Measurements from ENCODE around the gene ASPSCR1. TPM values are rescaled to one million over a fixed set of nuclear protein-coding genes. Genes with fewer than 3 reads are reported as not detected.

The ASPSCR1 gene
- total RNA-seq, 2 donors from 2014 or later = 38.1 to 40.1 TPM

DNA sequence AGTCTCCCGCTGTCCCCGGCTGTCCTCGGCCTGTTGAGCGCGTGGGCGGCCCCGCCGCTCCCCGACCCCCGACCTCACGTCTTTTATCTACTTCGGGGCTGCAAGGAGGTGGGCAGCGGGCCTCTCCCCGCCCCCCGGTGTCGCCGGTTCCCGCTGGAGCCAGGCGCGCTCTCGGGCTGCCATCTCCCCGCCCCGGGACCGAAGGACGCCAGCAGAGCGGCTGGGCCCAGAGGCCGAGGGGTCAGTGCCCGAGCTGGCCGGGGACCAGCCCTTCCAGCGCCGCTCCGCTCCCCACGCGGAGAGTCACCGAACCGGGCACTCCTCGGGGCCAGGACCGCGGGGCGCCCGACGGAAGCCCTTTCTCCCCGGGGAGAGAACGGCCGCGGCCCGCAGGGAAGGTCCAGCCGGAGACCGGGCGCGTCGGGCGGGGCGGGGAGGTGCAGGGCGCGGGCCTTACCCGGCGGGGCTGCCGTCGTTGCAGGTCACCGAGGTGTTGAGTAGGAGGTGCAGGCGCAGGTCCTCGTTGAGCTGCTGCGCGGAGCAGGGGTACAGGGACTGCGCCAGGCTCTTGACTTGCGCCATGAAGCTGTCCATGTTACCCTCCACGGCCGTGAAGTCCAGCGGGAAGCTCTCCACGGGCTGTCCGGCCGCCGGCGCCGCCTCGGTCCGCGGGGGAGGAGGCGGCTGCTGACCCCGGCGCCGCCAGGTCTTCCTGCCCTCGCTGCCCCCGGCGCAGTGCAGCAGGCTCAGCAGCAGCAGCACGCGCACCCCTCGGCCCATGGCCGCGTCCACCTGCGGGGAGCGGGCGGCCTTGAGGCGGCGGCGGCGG lies 17.1 kb upstream of the ASPSCR1 start:
- H3K4me3 Mint-ChIP-seq = no peak overlapping the region

DNA sequence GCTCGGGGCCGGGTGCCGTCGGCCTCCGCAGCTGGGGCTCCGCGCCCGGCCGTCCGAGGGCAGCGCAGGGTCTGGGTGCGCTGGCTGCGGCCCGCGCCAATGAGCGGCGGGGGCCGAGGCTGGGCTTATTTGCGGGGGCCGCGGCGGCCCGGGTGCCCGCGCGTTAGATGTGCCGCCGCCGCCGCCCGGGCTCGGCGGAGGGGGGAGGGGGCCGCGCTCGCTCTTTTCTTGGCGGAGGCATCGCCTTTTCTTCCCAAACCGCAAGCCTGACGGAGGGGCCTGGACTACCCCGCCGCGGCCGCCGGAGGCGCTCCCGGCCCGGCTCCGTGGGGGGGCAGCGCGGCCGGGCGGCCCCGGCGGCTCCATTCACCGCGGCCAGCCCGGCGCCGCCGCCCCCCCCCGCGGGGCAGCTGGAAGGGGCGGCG lies 16.3 kb upstream of the ASPSCR1 start, which contains the start of gene NOTUM:
Gene NOTUM (minus strand): TSS at position 101 of the 425 bp plus-strand sequence. CDS start 278 bp downstream, outside the sequence.
- Mint-ChIP-seq H3K27me3 (peaks cover 11% of the 10 kb centered on the region), H3K4me3 (no peak within 1 kb of the TSS), H3K27ac (no peak within 1 kb of the TSS), H3K36me3 (ENCODE audit: low read depth) (no peaks in the 10 kb centered on the region), H3K4me1 (peaks cover 2% of the 10 kb centered on the region)
- no peak for DNase-seq
- no peaks in the 10 kb centered on the region for H3K9me3 ChIP-seq (ENCODE audit: control insufficient read depth, low read length, poor library complexity, severe bottlenecking)
- no peak for ATAC-seq

More for the DNA sequence above, 17.1 kb upstream of the ASPSCR1 start:
- peaks cover 11% of the 10 kb centered on the region for H3K27me3 Mint-ChIP-seq
- no peaks in the 10 kb centered on the region for H3K9me3 ChIP-seq (ENCODE audit: control insufficient read depth, low read length, poor library complexity, severe bottlenecking)
- no peak for ATAC-seq
- H3K4me1 Mint-ChIP-seq = peaks cover 2% of the 10 kb centered on the region
- H3K27ac Mint-ChIP-seq = no peak overlapping the region
- no peak for DNase-seq
- no peaks in the 10 kb centered on the region for H3K36me3 Mint-ChIP-seq (ENCODE audit: low read depth)

DNA sequence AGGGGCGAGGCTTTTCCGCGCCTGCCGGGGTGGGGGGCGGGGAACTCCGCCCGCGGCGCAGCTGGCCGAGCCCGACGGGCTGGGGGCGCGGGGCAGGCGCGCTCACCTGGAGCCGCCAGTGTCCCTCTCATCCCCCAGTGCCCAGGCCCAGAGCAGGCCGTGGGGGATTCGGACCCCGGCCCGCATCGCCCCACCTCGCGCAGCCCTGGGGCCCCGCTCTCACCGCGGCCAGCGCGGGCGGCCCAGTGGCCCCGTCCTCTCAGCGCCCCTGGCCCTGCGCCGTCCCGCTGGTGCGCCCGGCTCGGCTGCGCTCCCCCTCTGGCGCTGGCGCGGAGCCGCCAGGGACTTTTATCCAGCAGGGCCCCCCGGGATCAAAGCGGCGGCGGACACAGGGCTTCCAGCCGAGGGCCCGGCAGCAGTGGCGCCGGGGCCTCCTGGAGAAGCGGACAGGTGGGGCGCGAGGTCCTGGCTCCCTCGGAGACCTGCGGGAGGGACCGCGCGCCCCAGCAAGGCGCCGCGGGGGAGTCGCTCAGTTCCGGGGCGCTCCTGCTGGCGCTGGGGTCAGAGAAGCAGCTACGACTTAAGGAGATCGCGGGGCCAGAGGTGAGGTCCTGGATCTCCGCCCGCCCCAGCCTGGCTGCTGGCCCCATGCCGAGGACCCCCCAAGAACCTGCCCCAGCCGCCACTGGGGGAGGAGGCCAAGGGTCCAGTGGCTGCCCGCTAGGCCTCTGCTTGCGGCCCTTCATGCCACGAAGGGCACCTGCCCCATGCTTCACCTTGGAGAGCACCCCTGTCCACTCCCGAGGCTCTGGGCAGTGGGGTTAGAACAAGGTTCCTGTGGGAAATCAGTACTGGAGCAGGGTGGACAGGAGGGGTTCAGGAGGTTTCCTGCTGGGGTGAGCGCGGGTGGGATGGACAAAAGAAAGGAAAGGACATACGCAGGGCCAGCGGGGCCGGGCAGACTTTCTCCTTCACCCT lies 15.6 kb upstream of the ASPSCR1 start:
- no peak overlapping the region for H3K27ac Mint-ChIP-seq
- no peaks in the 10 kb centered on the region for H3K36me3 Mint-ChIP-seq (ENCODE audit: low read depth)
- H3K27me3 Mint-ChIP-seq = peaks cover 11% of the 10 kb centered on the region
- H3K4me3 Mint-ChIP-seq = peak overlapping the region; percentile 52
- H3K4me1 Mint-ChIP-seq = peaks cover 2% of the 10 kb centered on the region
- no peaks in the 10 kb centered on the region for H3K9me3 ChIP-seq (ENCODE audit: control insufficient read depth, low read length, poor library complexity, severe bottlenecking)
- DNase-seq (no peak), ATAC-seq (no peak)

DNA sequence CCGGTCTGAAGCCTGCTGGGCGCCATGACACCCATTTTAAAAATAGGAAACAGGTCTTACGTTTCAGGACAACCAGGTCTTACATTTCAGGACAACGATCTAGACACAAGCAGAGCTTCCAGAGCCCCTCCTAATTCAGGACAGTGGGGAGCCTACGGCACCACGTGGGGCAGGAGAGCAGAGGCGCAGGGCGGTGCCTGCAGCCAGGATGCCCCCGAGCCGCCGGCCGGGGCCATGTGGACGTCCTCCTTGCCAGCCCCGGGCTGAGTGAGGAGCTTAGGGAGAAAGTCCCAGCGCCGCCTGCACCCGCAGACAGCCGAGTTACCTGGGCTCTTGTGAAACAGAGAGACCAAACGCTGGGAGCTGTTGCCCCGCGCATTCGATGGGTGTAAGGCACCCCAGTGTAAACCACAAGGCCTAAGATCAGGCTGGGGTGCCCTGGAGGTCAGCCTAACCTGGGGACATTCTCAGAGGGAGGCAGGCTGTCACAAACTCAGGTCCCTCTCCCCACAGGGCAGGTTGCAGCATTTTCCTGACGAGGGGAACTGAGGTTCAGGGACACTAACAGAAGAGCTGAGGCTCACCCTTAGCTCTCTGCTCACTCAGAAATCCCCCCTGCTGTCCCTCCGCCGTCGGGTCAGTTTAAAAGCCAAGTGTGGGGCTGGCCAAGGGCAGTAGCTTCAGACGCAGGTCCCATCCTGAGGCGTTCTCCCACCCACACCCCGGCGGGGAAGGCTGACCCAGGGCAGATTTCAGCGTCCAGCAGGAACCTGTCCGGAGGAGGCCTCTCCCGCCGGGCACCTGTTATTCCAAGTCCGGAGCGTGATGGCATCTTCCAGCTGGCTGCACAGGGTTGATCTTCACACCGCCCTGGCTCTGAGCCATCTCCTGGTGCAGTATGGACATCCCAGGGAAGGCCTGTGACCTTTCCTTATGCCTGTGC lies 14.7 kb upstream of the ASPSCR1 start:
- no peaks in the 10 kb centered on the region for H3K9me3 ChIP-seq (ENCODE audit: control insufficient read depth, low read length, poor library complexity, severe bottlenecking)
- ATAC-seq (no peak), DNase-seq (no peak)
- Mint-ChIP-seq H3K4me1 (peaks cover 2% of the 10 kb centered on the region), H3K27me3 (peaks cover 11% of the 10 kb centered on the region), H3K4me3 (peak overlapping the region; percentile 52), H3K36me3 (ENCODE audit: low read depth) (no peaks in the 10 kb centered on the region), H3K27ac (no peak overlapping the region)

DNA sequence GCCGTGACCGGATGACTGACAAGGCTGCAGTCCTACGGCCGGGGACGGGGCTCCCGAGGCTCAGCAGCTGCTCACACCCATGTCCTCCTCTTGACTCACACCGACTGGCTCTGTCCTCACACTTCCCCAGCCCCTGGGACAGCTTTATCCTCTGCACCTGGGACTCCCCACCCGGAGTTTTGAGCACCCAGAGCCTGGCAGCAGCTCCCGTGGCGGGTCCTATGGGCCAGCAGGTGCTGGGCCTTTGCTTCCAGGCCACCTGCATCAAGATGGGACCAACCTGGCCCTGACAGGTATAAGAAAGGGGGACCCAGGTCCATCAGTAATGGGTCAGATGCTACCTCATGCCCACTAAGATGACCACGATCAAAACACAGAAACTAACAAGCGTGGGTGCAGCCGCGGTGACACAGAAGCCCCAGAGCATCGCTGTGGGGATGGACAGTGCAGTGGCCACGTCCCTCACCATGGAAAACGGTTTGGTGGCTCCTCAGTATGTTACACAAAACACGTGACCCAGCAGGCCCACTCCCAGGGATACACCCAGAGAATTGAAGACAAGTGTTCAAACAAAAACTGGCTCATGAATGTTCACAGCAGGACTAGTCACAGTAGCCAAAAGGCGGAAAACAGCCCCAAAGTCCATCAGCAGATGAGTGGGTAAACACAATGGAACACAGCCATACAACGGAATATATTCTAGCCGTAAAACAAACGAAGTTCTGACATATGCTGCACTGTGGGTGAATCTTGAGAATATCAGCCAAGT lies 13.2 kb upstream of the ASPSCR1 start:
- DNase-seq = no peak
- H3K36me3 Mint-ChIP-seq (ENCODE audit: low read depth) = no peaks in the 10 kb centered on the region
- H3K27me3 Mint-ChIP-seq = no peaks in the 10 kb centered on the region
- no peak for ATAC-seq
- peaks cover 6% of the 10 kb centered on the region for H3K4me1 Mint-ChIP-seq
- H3K27ac Mint-ChIP-seq = no peak overlapping the region
- no peak overlapping the region for H3K4me3 Mint-ChIP-seq
- no peaks in the 10 kb centered on the region for H3K9me3 ChIP-seq (ENCODE audit: control insufficient read depth, low read length, poor library complexity, severe bottlenecking)

DNA sequence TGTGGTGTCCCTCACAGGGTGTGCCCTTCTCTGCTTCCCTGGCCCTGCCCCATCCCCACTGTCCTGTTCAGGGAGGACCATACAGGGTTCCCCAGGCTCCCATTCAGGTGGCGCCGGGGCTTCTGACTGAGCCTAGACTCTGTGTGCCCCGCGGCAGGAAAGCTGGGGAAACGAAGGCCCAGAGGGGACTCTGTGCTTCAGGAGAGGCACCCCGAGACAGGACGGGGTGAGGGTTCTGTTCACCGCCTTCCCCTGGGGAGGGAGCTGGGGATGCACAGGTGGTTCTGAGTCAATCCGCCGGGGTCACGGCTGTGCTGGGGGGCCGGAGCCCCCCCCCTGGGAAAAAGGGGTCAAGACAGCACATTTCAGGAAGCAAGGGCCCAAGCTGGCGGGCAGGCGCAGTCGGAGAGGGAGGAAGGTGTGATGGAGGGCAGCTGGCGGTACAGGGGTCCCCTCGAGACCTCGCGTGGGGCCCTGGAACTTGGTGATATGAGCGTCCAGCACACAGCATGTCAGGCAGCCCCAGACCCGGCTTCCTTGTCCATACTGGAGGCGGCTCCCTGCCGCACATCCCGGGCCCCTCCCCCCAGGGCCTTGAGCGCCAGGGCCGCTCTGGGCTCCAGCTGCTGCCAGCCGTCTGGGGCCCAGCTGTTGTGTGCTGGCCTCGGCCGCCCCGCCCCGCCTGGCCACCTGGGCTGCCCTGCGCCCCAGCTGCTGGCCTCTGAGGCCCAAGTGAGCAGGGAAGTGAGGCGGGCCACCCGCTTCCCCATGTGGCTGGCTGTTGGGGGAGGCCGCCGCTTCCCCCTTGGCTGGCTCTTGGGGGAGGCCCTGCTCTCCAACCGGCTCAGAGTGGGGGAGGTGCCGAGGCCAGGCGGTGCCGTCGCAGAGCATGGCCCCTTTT lies 10.8 kb upstream of the ASPSCR1 start:
- Mint-ChIP-seq H3K36me3 (ENCODE audit: low read depth) (no peaks in the 10 kb centered on the region), H3K27ac (no peak overlapping the region), H3K4me1 (peaks cover 6% of the 10 kb centered on the region), H3K4me3 (no peak overlapping the region), H3K27me3 (no peaks in the 10 kb centered on the region)
- DNase-seq = no peak
- H3K9me3 ChIP-seq (ENCODE audit: control insufficient read depth, low read length, poor library complexity, severe bottlenecking) = no peaks in the 10 kb centered on the region
- ATAC-seq = no peak

DNA sequence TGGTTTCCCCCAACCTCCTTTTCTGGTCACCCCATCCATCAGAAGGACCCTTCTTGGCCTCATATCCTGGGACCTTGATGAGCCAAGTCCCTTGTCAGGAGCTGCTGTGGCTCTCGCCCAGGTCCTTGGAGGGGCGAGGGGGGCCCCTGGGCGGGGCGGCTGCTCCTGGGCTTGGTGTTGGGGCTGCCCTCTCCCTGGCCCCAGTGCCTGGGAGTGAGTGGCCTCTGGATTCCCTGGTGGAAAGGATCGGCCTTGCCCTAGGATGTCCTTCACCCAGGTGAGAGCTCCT lies 10.2 kb upstream of the ASPSCR1 start:
- Mint-ChIP-seq H3K4me3 (peak overlapping the region; percentile 7), H3K27ac (no peak overlapping the region), H3K27me3 (no peaks in the 10 kb centered on the region), H3K4me1 (peaks cover 6% of the 10 kb centered on the region), H3K36me3 (ENCODE audit: low read depth) (no peaks in the 10 kb centered on the region)
- no peak for DNase-seq
- ATAC-seq = no peak
- no peaks in the 10 kb centered on the region for H3K9me3 ChIP-seq (ENCODE audit: control insufficient read depth, low read length, poor library complexity, severe bottlenecking)

DNA sequence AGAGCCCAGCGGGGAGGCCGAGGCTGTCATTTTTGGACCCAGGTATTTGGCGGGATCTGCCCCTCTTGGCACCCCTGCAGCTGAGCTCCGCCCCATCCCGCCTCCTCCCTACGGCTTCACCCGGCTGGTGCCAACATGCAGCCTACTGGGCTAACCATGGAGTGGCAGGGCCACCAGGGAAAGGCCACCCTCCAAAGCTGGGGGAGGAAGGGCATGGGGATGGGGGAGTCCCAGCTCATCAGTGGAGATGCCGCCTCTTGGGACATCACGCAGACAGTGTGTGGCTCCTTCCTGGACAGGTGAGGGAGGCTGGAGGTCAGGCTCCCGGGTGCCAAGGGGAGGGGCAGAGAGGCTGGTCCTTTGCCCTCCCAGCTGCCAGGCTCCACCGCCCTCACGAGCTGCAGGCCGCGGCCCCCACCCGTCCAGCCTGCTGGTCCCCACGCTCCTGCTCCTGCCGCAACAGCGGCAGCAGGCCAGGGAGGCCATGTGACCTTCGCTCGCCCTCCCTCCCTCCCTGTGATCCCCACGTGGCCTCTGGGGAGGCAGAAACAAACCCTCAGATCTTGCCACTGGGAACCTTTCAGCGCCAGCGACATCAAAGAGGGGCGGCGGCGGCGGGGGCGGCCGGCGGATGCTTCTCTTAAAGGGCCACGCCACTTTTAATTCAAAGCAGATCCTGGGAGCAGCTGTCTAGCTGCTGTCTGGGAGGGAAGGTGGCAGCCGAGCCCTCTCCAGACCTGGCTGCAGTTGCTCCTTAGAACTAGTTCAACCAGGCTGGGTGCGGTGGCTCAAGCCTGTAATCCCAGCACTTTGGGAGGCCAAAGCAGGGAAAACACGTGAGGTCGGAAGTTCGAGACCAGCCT lies 9.7 kb upstream of the ASPSCR1 start:
- H3K9me3 ChIP-seq (ENCODE audit: control insufficient read depth, low read length, poor library complexity, severe bottlenecking) = no peaks in the 10 kb centered on the region
- DNase-seq (peak; percentile 69 to 80 (median 70)), ATAC-seq (peak; percentile 99)
- Mint-ChIP-seq H3K27me3 (no peaks in the 10 kb centered on the region), H3K4me1 (peaks cover 6% of the 10 kb centered on the region), H3K36me3 (ENCODE audit: low read depth) (no peaks in the 10 kb centered on the region), H3K4me3 (peak overlapping the region; percentile 71), H3K27ac (peak overlapping the region; percentile 79)

DNA sequence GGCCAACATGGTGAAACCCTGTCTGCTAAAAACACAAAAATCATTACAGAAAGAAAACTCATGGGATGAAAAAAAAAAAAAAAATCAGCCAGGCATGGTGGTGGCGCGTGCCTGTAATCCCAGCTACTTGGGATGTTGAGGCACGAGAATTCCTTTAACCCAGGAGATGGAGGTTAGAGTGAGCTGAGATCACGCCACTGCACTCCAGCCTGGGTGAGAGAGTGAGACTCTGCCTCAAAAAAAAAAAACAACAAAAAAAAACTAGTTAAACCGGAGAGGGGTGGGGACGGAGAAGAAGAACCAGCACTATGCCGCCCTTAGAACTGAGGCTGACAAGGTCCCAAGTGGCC lies 9.1 kb upstream of the ASPSCR1 start:
- Mint-ChIP-seq H3K4me1 (peaks cover 6% of the 10 kb centered on the region), H3K4me3 (peak overlapping the region; percentile 71), H3K27ac (peak overlapping the region; percentile 79), H3K36me3 (ENCODE audit: low read depth) (no peaks in the 10 kb centered on the region), H3K27me3 (no peaks in the 10 kb centered on the region)
- no peak for ATAC-seq
- no peaks in the 10 kb centered on the region for H3K9me3 ChIP-seq (ENCODE audit: control insufficient read depth, low read length, poor library complexity, severe bottlenecking)
- DNase-seq = no peak

DNA sequence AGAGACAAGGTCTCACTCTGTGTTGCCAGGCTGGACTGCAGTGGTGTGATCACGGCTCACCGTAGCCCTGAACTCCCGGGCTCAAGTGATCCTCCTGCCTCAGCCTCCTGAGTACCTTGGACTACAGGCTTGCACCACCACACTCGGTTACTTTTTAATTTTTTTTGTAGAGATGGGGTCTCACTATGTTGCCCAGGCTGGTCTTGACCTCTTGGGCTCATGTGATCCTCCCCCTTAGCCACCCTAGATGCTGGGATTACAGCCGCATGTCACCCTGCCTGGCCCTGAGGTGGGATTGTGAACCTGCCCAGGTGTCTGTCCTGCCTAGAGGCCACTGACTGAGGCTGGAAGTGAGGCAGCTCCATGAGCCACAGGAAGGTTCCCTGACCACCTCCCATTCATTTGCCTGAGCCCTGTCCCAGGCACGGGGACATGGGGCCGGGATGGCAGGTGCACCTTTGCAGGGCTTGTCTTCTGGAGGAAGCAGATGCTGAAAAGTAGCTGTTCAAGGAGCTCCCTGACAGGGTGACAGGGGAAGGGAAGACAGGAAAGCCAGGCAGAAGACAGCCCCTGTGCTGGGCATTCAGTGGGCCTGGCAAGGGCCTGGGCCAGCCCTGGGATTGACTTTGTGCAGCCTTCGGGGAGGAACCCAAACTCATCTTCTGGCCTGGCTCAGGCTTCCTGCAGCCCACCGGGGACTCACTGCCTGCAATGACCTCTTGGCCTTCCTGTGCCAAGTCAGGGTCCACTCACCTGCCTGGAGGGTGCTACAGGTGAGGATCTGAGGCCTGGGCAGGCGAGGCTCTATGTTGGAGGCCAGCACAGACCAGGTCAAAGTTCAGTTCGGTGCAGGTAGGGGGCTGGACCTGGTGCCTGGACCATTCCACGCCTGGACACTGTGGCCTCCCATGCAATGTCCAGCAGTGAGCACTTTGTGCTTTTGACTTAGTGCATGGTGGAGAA lies 8.3 kb upstream of the ASPSCR1 start:
- Mint-ChIP-seq H3K4me3 (peak overlapping the region; percentile 49), H3K4me1 (peaks cover 6% of the 10 kb centered on the region), H3K36me3 (ENCODE audit: low read depth) (no peaks in the 10 kb centered on the region), H3K27me3 (no peaks in the 10 kb centered on the region), H3K27ac (no peak overlapping the region)
- no peaks in the 10 kb centered on the region for H3K9me3 ChIP-seq (ENCODE audit: control insufficient read depth, low read length, poor library complexity, severe bottlenecking)
- DNase-seq = no peak
- no peak for ATAC-seq

Data from T-helper 17 cell (primary cell).